SJSA1 (cell line): ENCODE results near the gene HYDIN. TPM values are rescaled to one million over a fixed set of nuclear protein-coding genes. Genes with fewer than 3 reads are reported as not detected.

ENCODE experiments used
- DNase-seq, 2 experiments: peaks; one replicate each; pipeline ENCODE4 v3.0.0-alpha.2; 2015 to 2020; ENCODE audit warnings: low spot score in 2 of 2, low read depth in 1 of 2
- H3K27ac ChIP-seq: fragments of 250-450 bp; sonication (Bioruptor Pico); 2 replicates; pipeline ENCODE4 v1.5.1; 2020; ENCODE audit warnings: mild to moderate bottlenecking, moderate library complexity
- H3K27me3 ChIP-seq: fragments of 250-450 bp; sonication (Bioruptor Pico); replicated peaks from 2 replicates; pipeline ENCODE4 v1.5.1; 2020; ENCODE audit warnings: mild to moderate bottlenecking, moderate library complexity
- H3K36me3 ChIP-seq: fragments of 250-450 bp; sonication (Bioruptor Pico); 2 replicates; pipeline ENCODE4 v1.5.1; 2020; ENCODE audit warnings: mild to moderate bottlenecking
- H3K4me1 ChIP-seq: fragments of 250-450 bp; sonication (Bioruptor Pico); replicated peaks from 2 replicates; pipeline ENCODE4 v1.6.1; 2021; ENCODE audit warnings: mild to moderate bottlenecking
- H3K4me3 ChIP-seq: fragments of 250-450 bp; sonication (Bioruptor Pico); 2 replicates; pipeline ENCODE4 v1.5.1; 2020; ENCODE audit warnings: mild to moderate bottlenecking
- H3K9me3 ChIP-seq: fragments of 250-450 bp; sonication (Bioruptor Pico); replicated peaks from 2 replicates; pipeline ENCODE4 v1.5.1; 2020; ENCODE audit warnings: mild to moderate bottlenecking
- total RNA-seq: library from RNA; depleted of rRNA; stranded (reverse); fragments of >200 nt; shearing (Covaris generic); gene quantifications from 2 replicates; pipeline ENCODE4 v1.2.3, GENCODE V29; 2014

HYDIN gene
- total RNA-seq, 1 experiment from 2014 or later = 0.16 TPM

- Histone ChIP-seq H3K4me3 (no peak overlapping the region), H3K9me3 (no peaks in the 10 kb centered on the region), H3K27me3 (peaks cover 2% of the 10 kb centered on the region; the same call in 1 of the 2 replicates), H3K4me1 (peaks cover 26% of the 10 kb centered on the region), H3K36me3 (peaks cover 10% of the 10 kb centered on the region), H3K27ac (no peak overlapping the region)
- DNase-seq = no peak
Measured at GRCh38 chr16:70803319-70803718, 427.2 kb downstream of the HYDIN start.

- Histone ChIP-seq H3K36me3 (peaks cover 14% of the 10 kb centered on the region), H3K27me3 (no peaks in the 10 kb centered on the region), H3K9me3 (no peaks in the 10 kb centered on the region), H3K27ac (no peak overlapping the region), H3K4me3 (no peak overlapping the region), H3K4me1 (peaks cover 26% of the 10 kb centered on the region)
- no peak for DNase-seq
Measured at GRCh38 chr16:70801611-70802010, 428.9 kb downstream of the HYDIN start.

GRCh38 chr16:70800781-70801480 is 429.6 kb downstream of the HYDIN start, which contains the start of gene VAC14:
TSS of gene VAC14 (minus strand) at chr16:70801158. CDS start at chr16:70800900, 258 bp downstream.
- Histone ChIP-seq H3K36me3 (peaks cover 14% of the 10 kb centered on the region), H3K9me3 (no peaks in the 10 kb centered on the region), H3K4me1 (peaks cover 26% of the 10 kb centered on the region), H3K4me3 (peak within 1 kb of the TSS; percentile 68), H3K27me3 (no peaks in the 10 kb centered on the region), H3K27ac (no peak within 1 kb of the TSS; the same call in 1 of the 2 replicates)
- DNase-seq = peak; percentile 78 to 88

GRCh38 chr16:70800311-70800710 is 430.2 kb downstream of the HYDIN start:
- Histone ChIP-seq H3K4me3 (peak overlapping the region; percentile 68), H3K36me3 (peaks cover 14% of the 10 kb centered on the region), H3K4me1 (peaks cover 21% of the 10 kb centered on the region), H3K27me3 (no peaks in the 10 kb centered on the region), H3K27ac (no peak overlapping the region), H3K9me3 (no peaks in the 10 kb centered on the region)
- DNase-seq = no peak

GRCh38 chr16:70796301-70796700 is 434.2 kb downstream of the HYDIN start:
- H3K27ac ChIP-seq = no peak overlapping the region
- H3K4me1 ChIP-seq = peaks cover 9% of the 10 kb centered on the region
- peaks cover 14% of the 10 kb centered on the region for H3K36me3 ChIP-seq
- no peaks in the 10 kb centered on the region for H3K27me3 ChIP-seq
- H3K4me3 ChIP-seq = no peak overlapping the region
- DNase-seq = no peak
- H3K9me3 ChIP-seq = no peaks in the 10 kb centered on the region

GRCh38 chr16:70795296-70795912 is 435.1 kb downstream of the HYDIN start:
- no peak for DNase-seq
- peaks cover 6% of the 10 kb centered on the region for H3K4me1 ChIP-seq
- peaks cover 11% of the 10 kb centered on the region for H3K36me3 ChIP-seq
- no peak overlapping the region for H3K4me3 ChIP-seq
- H3K9me3 ChIP-seq = no peaks in the 10 kb centered on the region
- no peaks in the 10 kb centered on the region for H3K27me3 ChIP-seq
- H3K27ac ChIP-seq = no peak overlapping the region

- H3K27me3 ChIP-seq = no peaks in the 10 kb centered on the region
- no peaks in the 10 kb centered on the region for H3K4me1 ChIP-seq
- no peak overlapping the region for H3K4me3 ChIP-seq
- H3K27ac ChIP-seq = no peak overlapping the region
- no peaks in the 10 kb centered on the region for H3K9me3 ChIP-seq
- peaks cover 11% of the 10 kb centered on the region for H3K36me3 ChIP-seq
- no peak for DNase-seq
Measured at GRCh38 chr16:70793851-70794502, 436.5 kb downstream of the HYDIN start.

GRCh38 chr16:70790815-70791214 is 439.7 kb downstream of the HYDIN start:
- H3K27ac ChIP-seq = no peak overlapping the region
- DNase-seq = no peak
- H3K9me3 ChIP-seq = no peaks in the 10 kb centered on the region
- no peaks in the 10 kb centered on the region for H3K27me3 ChIP-seq
- H3K4me3 ChIP-seq = no peak overlapping the region
- no peaks in the 10 kb centered on the region for H3K4me1 ChIP-seq
- peaks cover 7% of the 10 kb centered on the region; the same call in 1 of the 2 replicates for H3K36me3 ChIP-seq

- no peaks in the 10 kb centered on the region for H3K27me3 ChIP-seq
- peaks cover 17% of the 10 kb centered on the region for H3K36me3 ChIP-seq
- H3K27ac ChIP-seq = no peak overlapping the region
- no peak for DNase-seq
- no peak overlapping the region for H3K4me3 ChIP-seq
- H3K4me1 ChIP-seq = no peaks in the 10 kb centered on the region
- no peaks in the 10 kb centered on the region for H3K9me3 ChIP-seq
Measured at GRCh38 chr16:70789595-70790447, 440.7 kb downstream of the HYDIN start.

- DNase-seq = peak; percentile 46 to 53
- Histone ChIP-seq H3K9me3 (no peaks in the 10 kb centered on the region), H3K4me1 (no peaks in the 10 kb centered on the region), H3K4me3 (no peak overlapping the region), H3K27me3 (no peaks in the 10 kb centered on the region), H3K27ac (no peak overlapping the region), H3K36me3 (peaks cover 23% of the 10 kb centered on the region)
Measured at GRCh38 chr16:70788668-70789594, 441.6 kb downstream of the HYDIN start.

GRCh38 chr16:70786020-70786755 is 444.3 kb downstream of the HYDIN start:
- Histone ChIP-seq H3K4me3 (no peak overlapping the region), H3K4me1 (no peaks in the 10 kb centered on the region), H3K27me3 (no peaks in the 10 kb centered on the region), H3K9me3 (no peaks in the 10 kb centered on the region; the same call in 1 of the 2 replicates), H3K27ac (no peak overlapping the region), H3K36me3 (peaks cover 51% of the 10 kb centered on the region)
- DNase-seq = no peak
